Uterus (tissue), 4 donors: Measurements from ENCODE around the gene KRTAP10-3. TPM values are rescaled to one million over a fixed set of nuclear protein-coding genes. Genes with fewer than 3 reads are reported as not detected.
"Not testable (repeated sequence)": the region's sequence is repeated elsewhere in the genome, so short reads cannot be mapped to it uniquely, and the experiment has no call there.

ENCODE experiments used
- DNase-seq, 2 donors: peaks; one replicate each; pipeline ENCODE4 v3.0.0-alpha.2; 2019 to 2020
- H3K27ac ChIP-seq, 2 donors: fragments of 200-600 bp; sonication (generic); 1 replicate in 1 of 2; 2 replicates in 1 of 2; pipeline ENCODE4 v1.5.1; 2016 to 2018
- H3K27me3 ChIP-seq, 2 donors: fragments of 200-600 bp; sonication (generic); one replicate each; pipeline ENCODE4 v1.5.1; 2018 to 2019; ENCODE audit warnings: control low read depth in 1 of 2
- H3K36me3 ChIP-seq, 2 donors: fragments of 200-600 bp; sonication (generic); one replicate each; pipeline ENCODE4 v1.5.1; 2019; ENCODE audit warnings: control low read depth in 1 of 2
- H3K4me1 ChIP-seq, 2 donors: fragments of 200-600 bp; sonication (generic); one replicate each; pipeline ENCODE4 v1.5.1; 2018 to 2019; ENCODE audit warnings: control low read depth in 1 of 2
- H3K4me3 ChIP-seq, 2 donors: fragments of 200-600 bp; sonication (generic); 1 replicate in 1 of 2; 2 replicates in 1 of 2; pipeline ENCODE4 v1.5.1; 2018 to 2019; ENCODE audit warnings: mild to moderate bottlenecking in 1 of 2
- H3K9me3 ChIP-seq, 2 donors: fragments of 200-600 bp; sonication (generic); one replicate each; pipeline ENCODE4 v1.5.1; 2019; ENCODE audit warnings: control low read depth in 1 of 2
- CTCF ChIP-seq, 4 experiments: fragments of 200-600 bp in 2 of 4; fragments of 450-650 bp in 2 of 4; sonication (generic) in 2 of 4; IDR thresholded peaks; one replicate each; pipeline ENCODE4 v1.5.1; 2016 to 2019; ENCODE audit warnings: antibody characterized with exemption in 4 of 4, mild to moderate bottlenecking in 2 of 4, moderate library complexity in 1 of 4
- POLR2A ChIP-seq, 2 donors: fragments of 450-650 bp; IDR thresholded peaks; one replicate each; pipeline ENCODE4 v1.6.1; 2016; ENCODE audit warnings: antibody characterized with exemption in 2 of 2, mild to moderate bottlenecking in 1 of 2, moderate library complexity in 1 of 2
- intact Hi-C: fragments of 100-400 bp; cut with DNase I; formaldehyde crosslinking; loops from one replicate; pipeline ENCODE4 v1.15.1; 2023; ENCODE audit warnings: low total_unique reads
- total RNA-seq, 4 donors: library from RNA; depleted of rRNA in 3 of 4; stranded (reverse); fragments of >200 nt in 3 of 4; gene quantifications; one replicate each; pipeline versions ENCODE4 v1.1.0 to v1.2.4, GENCODE V29; 2014 to 2023
- donor health status: DM: yes; HTN: yes; CAD: no.

Gene KRTAP10-3
- total RNA-seq, 4 donors from 2014 or later: not detected

- no peaks in the 10 kb centered on the region for H3K27me3 ChIP-seq
- H3K9me3 ChIP-seq: no peaks in the 10 kb centered on the region
- TF ChIP-seq POLR2A (IDR thresholded peaks at IDR 0.05) (no peak), CTCF (IDR thresholded peaks at IDR 0.05) (no peak)
- no peaks in the 10 kb centered on the region for H3K36me3 ChIP-seq
- no peaks in the 10 kb centered on the region for H3K4me1 ChIP-seq
- DNase-seq: no peak
- no peak overlapping the region for H3K4me3 ChIP-seq
- intact Hi-C loops: no loop called here
- H3K27ac ChIP-seq: no peak overlapping the region
Measured at GRCh38 chr21:44555200-44555875, 3.3 kb downstream of the KRTAP10-3 start.

- no peak overlapping the region for H3K4me3 ChIP-seq
- no peak for DNase-seq
- TF ChIP-seq CTCF (IDR thresholded peaks at IDR 0.05): no peak
- TF ChIP-seq POLR2A (IDR thresholded peaks at IDR 0.05): no peak
- intact Hi-C loops: no loop called here
- no peak overlapping the region for H3K27ac ChIP-seq
- no peaks in the 10 kb centered on the region for H3K27me3 ChIP-seq
- H3K9me3 ChIP-seq: no peaks in the 10 kb centered on the region
- no peaks in the 10 kb centered on the region for H3K4me1 ChIP-seq
- no peaks in the 10 kb centered on the region for H3K36me3 ChIP-seq
Measured at GRCh38 chr21:44552681-44553080, 5.9 kb downstream of the KRTAP10-3 start.

GRCh38 chr21:44552136-44552535 lies 6.5 kb downstream of the KRTAP10-3 start:
- H3K27me3 ChIP-seq: no peaks in the 10 kb centered on the region
- intact Hi-C loops: no loop called here
- no peak for DNase-seq

GRCh38 chr21:44551340-44551961 lies 7.1 kb downstream of the KRTAP10-3 start, which contains the start of gene KRTAP10-2:
KRTAP10-2 (minus strand) TSS chr21:44551505; CDS start chr21:44551458, 47 bp downstream.
- H3K27ac ChIP-seq: no peak within 1 kb of the TSS
- H3K27me3 ChIP-seq: no peaks in the 10 kb centered on the region
- H3K4me3 ChIP-seq: no peak within 1 kb of the TSS
- no peak for DNase-seq
- no peaks in the 10 kb centered on the region for H3K36me3 ChIP-seq
- peaks cover 0 to 1% of the 10 kb centered on the region in 2 donors for H3K9me3 ChIP-seq
- intact Hi-C loops: no loop called here
- no peaks in the 10 kb centered on the region for H3K4me1 ChIP-seq
- TF ChIP-seq CTCF (IDR thresholded peaks at IDR 0.05) (no peak), POLR2A (IDR thresholded peaks at IDR 0.05) (no peak)

More at GRCh38 chr21:44552136-44552535, 6.5 kb downstream of the KRTAP10-3 start:
- Histone ChIP-seq H3K36me3 (no peaks in the 10 kb centered on the region), H3K9me3 (no peaks in the 10 kb centered on the region), H3K27ac (no peak overlapping the region), H3K4me1 (no peaks in the 10 kb centered on the region), H3K4me3 (no peak overlapping the region)
- TF ChIP-seq CTCF (IDR thresholded peaks at IDR 0.05): no peak
- TF ChIP-seq POLR2A (IDR thresholded peaks at IDR 0.05): no peak

DNA sequence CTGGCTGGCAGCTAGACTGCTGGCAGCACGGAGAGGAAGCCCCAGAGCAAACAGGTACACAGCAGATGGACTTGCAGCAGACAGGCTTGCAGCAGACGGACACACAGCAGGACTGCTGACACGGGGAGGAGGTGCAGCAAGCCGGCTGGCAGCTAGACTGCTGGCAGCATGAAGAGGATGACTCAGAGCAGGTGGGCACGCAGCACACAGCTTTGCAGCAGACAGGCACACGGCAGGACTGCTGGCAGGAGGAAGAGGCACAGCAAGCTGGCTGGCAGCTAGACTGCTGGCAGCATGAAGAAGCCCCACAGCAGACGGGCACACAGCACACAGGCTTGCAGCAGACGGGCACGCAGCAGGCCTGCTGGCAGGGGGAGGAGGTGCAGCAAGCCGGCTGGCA lies 7.8 kb downstream of the KRTAP10-3 start:
- no peak overlapping the region for H3K27ac ChIP-seq
- peaks cover 0 to 5% of the 10 kb centered on the region in 2 donors for H3K9me3 ChIP-seq
- no peak for TF ChIP-seq POLR2A (IDR thresholded peaks at IDR 0.05)
- TF ChIP-seq CTCF (IDR thresholded peaks at IDR 0.05): no peak
- H3K27me3 ChIP-seq: no peaks in the 10 kb centered on the region
- H3K36me3 ChIP-seq: no peaks in the 10 kb centered on the region
- no peak for DNase-seq
- no peak overlapping the region for H3K4me3 ChIP-seq
- H3K4me1 ChIP-seq: no peaks in the 10 kb centered on the region
- intact Hi-C loops: no loop called here

DNA sequence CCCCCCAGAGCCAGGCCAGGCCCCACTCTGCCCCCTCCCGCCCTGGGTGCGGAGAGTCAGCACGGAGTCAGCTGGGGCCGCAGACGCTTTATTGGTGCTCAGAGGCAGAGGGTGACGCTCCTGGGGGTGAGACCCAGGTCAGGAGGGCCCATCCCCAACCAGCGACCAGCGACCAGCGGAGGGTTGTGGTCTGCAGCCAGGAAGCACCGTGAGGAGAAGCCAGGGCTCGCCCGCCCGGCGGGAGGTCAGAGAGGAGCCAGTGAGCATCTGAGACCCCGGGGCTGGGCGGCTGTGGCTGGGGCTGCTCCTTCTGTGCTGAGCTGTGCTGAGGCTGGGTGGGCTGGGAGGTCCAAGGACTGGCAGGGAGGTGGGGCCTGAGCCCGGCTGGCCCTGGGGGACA lies 8.3 kb downstream of the KRTAP10-3 start:
- DNase-seq, intact Hi-C loops, H3K27me3 ChIP-seq: not testable (repeated sequence)

More for the DNA sequence above, 8.3 kb downstream of the KRTAP10-3 start:
- H3K9me3 ChIP-seq, H3K27ac ChIP-seq, H3K4me3 ChIP-seq, H3K4me1 ChIP-seq, H3K36me3 ChIP-seq: not testable (repeated sequence)
